Loucy (cell line): ENCODE measurements around the gene LPP.

Experiments used
- H2AFZ ChIP-seq: fragments of 200-600 bp; sonication (generic); 2 replicates; pipeline ENCODE4 v1.6.0; 2016; ENCODE audit warnings: antibody characterized with exemption, mild to moderate bottlenecking, low read length, moderate library complexity
- H3F3A ChIP-seq: fragments of 200-600 bp; 2 replicates; pipeline ENCODE4 v1.6.0; 2016; ENCODE audit warnings: antibody characterized with exemption, low read depth, mild to moderate bottlenecking
- H3K27me3 ChIP-seq: fragments of 200-600 bp; sonication (generic); 2 replicates; pipeline ENCODE4 v1.6.1; 2014; ENCODE audit warnings: low read length, mild to moderate bottlenecking; ENCODE audit not compliant: insufficient read depth, poor library complexity, severe bottlenecking
- H3K36me3 ChIP-seq: fragments of 200-600 bp; sonication (generic); 2 replicates; pipeline ENCODE4 v1.6.1; 2016; ENCODE audit warnings: low read length; ENCODE audit not compliant: insufficient read depth
- H3K4me1 ChIP-seq: fragments of 200-600 bp; sonication (generic); 2 replicates; pipeline ENCODE4 v1.5.1; 2014; ENCODE audit warnings: low read length, mild to moderate bottlenecking; ENCODE audit not compliant: insufficient read depth, poor library complexity, severe bottlenecking
- H3K4me2 ChIP-seq: fragments of 200-600 bp; sonication (generic); 2 replicates; pipeline ENCODE4 v1.6.0; 2014; ENCODE audit warnings: antibody characterized with exemption, low read length, low read depth, mild to moderate bottlenecking; ENCODE audit not compliant: poor library complexity, severe bottlenecking
- H3K4me3 ChIP-seq: fragments of 200-600 bp; sonication (generic); 2 replicates; pipeline ENCODE4 v1.5.1; 2014; ENCODE audit warnings: low read length, mild to moderate bottlenecking, mixed read lengths; ENCODE audit not compliant: poor library complexity, severe bottlenecking
- H3K79me2 ChIP-seq: fragments of 200-600 bp; sonication (generic); 2 replicates; pipeline ENCODE4 v1.6.1; 2014; ENCODE audit warnings: low read length; ENCODE audit not compliant: insufficient read depth
- H3K9ac ChIP-seq: fragments of 200-600 bp; sonication (generic); 2 replicates; pipeline ENCODE4 v1.6.0; 2014; ENCODE audit warnings: mild to moderate bottlenecking, low read depth, low read length, moderate library complexity; ENCODE audit not compliant: poor library complexity, severe bottlenecking
- H3K9me2 ChIP-seq: fragments of 200-600 bp; sonication (generic); replicated peaks from 2 replicates; pipeline ENCODE4 v1.6.1; 2016; ENCODE audit warnings: low read depth, low read length, mixed read lengths
- H3K9me3 ChIP-seq: fragments of 200-600 bp; sonication (generic); 2 replicates; pipeline ENCODE4 v1.6.1; 2014; ENCODE audit warnings: mild to moderate bottlenecking, antibody characterized with exemption, low read length, low read depth; ENCODE audit not compliant: insufficient read depth
- H4K20me1 ChIP-seq: fragments of 200-600 bp; sonication (generic); 2 replicates; pipeline ENCODE4 v1.6.0; 2014; ENCODE audit warnings: antibody characterized with exemption, low read length, mild to moderate bottlenecking; ENCODE audit not compliant: insufficient read depth, poor library complexity, severe bottlenecking
- EZH2phosphoT487 ChIP-seq: fragments of 200-600 bp; IDR thresholded peaks from 2 replicates; pipeline ENCODE4 v1.6.1; 2018; ENCODE audit warnings: antibody characterized with exemption, mild to moderate bottlenecking, moderate library complexity, borderline replicate concordance
- TF ChIP-seq, protein P1 (sequence below): fragments of 200-600 bp; sonication (generic); conservative IDR thresholded peaks from 2 replicates; pipeline ENCODE4 v1.5.1; 2014; ENCODE audit warnings: mild to moderate bottlenecking, antibody characterized with exemption, low read length

LPP gene

DNA sequence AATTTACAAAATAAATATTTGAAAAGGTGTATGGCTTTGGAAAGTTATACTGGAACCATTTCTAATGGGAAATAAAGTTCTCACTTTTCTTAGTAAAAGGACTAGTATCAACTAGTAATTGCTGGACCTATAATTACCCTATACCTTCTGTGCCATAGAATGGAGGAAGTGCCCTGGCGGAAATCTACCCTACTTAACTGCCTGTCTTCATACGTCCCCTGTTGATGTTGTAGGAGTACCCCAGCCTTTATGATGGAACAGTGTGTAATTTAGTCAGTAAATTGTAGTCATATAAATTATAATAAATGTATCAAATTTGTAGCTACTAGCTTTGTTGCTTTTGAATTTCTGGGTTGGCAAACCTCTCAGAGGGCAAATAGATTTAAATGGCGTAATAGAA is 149.9 kb downstream of the LPP start:
- H4K20me1 ChIP-seq: no peaks in the 10 kb centered on the region
- H3F3A ChIP-seq: no peaks in the 10 kb centered on the region
- no peak overlapping the region for H3K4me2 ChIP-seq
- H3K79me2 ChIP-seq: no peaks in the 10 kb centered on the region
- TF ChIP-seq, protein P1, sequence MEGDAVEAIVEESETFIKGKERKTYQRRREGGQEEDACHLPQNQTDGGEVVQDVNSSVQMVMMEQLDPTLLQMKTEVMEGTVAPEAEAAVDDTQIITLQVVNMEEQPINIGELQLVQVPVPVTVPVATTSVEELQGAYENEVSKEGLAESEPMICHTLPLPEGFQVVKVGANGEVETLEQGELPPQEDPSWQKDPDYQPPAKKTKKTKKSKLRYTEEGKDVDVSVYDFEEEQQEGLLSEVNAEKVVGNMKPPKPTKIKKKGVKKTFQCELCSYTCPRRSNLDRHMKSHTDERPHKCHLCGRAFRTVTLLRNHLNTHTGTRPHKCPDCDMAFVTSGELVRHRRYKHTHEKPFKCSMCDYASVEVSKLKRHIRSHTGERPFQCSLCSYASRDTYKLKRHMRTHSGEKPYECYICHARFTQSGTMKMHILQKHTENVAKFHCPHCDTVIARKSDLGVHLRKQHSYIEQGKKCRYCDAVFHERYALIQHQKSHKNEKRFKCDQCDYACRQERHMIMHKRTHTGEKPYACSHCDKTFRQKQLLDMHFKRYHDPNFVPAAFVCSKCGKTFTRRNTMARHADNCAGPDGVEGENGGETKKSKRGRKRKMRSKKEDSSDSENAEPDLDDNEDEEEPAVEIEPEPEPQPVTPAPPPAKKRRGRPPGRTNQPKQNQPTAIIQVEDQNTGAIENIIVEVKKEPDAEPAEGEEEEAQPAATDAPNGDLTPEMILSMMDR: no peak
- no peak for TF ChIP-seq EZH2phosphoT487
- no peak overlapping the region for H2AFZ ChIP-seq
- no peak overlapping the region for H3K4me3 ChIP-seq
- no peaks in the 10 kb centered on the region for H3K9me2 ChIP-seq
- peaks cover under 1% of the 10 kb centered on the region for H3K4me1 ChIP-seq
- H3K9ac ChIP-seq: no peak overlapping the region
- H3K9me3 ChIP-seq: no peaks in the 10 kb centered on the region
- no peaks in the 10 kb centered on the region for H3K36me3 ChIP-seq
- no peaks in the 10 kb centered on the region for H3K27me3 ChIP-seq

DNA sequence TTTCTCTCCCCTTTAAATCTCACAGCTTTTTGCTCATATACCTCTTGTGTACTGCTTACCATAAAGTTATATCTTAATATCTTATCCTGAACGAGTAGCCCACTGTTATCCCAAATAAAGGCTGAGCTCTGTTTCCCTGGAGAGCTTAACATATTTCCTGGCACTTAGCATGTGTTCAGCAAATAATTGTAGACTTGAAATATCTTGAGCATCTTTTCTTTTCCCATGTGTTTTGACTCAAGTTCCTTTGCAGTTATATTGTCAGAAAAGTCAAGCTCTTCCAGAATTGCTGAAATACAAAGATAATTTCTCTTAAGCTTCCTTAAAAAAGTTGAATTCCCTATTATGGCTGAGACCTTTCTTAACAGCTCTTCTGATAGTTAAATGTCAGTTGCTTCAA is 150.5 kb downstream of the LPP start:
- Histone ChIP-seq H3F3A (no peaks in the 10 kb centered on the region), H3K4me2 (no peak overlapping the region), H4K20me1 (no peaks in the 10 kb centered on the region), H3K9me2 (no peaks in the 10 kb centered on the region), H2AFZ (no peak overlapping the region), H3K4me3 (no peak overlapping the region), H3K9me3 (no peaks in the 10 kb centered on the region), H3K27me3 (no peaks in the 10 kb centered on the region), H3K9ac (no peak overlapping the region), H3K79me2 (no peaks in the 10 kb centered on the region), H3K4me1 (no peaks in the 10 kb centered on the region), H3K36me3 (no peaks in the 10 kb centered on the region)
- TF ChIP-seq, protein P1: no peak
- no peak for TF ChIP-seq EZH2phosphoT487

DNA sequence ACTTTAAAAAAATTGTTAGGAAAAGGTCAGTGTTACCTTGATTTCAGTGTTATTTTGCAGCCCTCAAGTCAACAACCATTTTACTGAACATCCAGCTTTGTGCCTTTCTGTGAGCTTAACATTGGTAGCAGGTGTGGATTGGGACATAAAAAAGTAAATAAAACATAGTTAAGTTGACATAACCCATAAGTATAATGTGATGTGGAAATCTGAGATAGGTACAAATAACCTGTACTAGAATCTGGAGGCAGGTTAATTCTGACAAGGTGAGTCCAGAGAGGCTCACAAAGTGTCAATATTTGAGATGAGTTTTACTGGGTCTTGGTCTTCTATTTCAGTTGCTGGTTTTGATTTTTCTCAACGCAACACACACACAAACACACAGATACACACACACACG is 151.3 kb downstream of the LPP start:
- no peaks in the 10 kb centered on the region for H3K27me3 ChIP-seq
- no peaks in the 10 kb centered on the region for H3K9me3 ChIP-seq
- no peaks in the 10 kb centered on the region for H3K79me2 ChIP-seq
- no peak overlapping the region for H3K9ac ChIP-seq
- no peaks in the 10 kb centered on the region for H3F3A ChIP-seq
- H3K4me2 ChIP-seq: no peak overlapping the region
- H2AFZ ChIP-seq: no peak overlapping the region
- TF ChIP-seq EZH2phosphoT487: no peak
- TF ChIP-seq, protein P1: no peak
- H3K9me2 ChIP-seq: no peaks in the 10 kb centered on the region
- H3K4me3 ChIP-seq: no peak overlapping the region
- no peaks in the 10 kb centered on the region for H4K20me1 ChIP-seq
- H3K4me1 ChIP-seq: no peaks in the 10 kb centered on the region
- H3K36me3 ChIP-seq: no peaks in the 10 kb centered on the region
